CD4-positive, alpha-beta T cell treated with Interleukin-17A for 1 hour (primary cell): ENCODE data around the gene GRM4.

Experiments
- DNase-seq: peaks from one replicate; pipeline ENCODE4 v3.0.0-alpha.2; 2020

Gene GRM4

GRCh38 chr6:34142061-34142998, 3.6 kb downstream of the GRM4 start:
- DNase-seq: no peak

GRCh38 chr6:34140075-34140474, 5.8 kb downstream of the GRM4 start:
- DNase-seq: no peak

GRCh38 chr6:34138914-34139510, 6.9 kb downstream of the GRM4 start:
- DNase-seq: no peak

GRCh38 chr6:34138191-34138590, 7.7 kb downstream of the GRM4 start:
- DNase-seq: no peak

- no peak for DNase-seq
Observed at GRCh38 chr6:34135541-34135940, 10.3 kb downstream of the GRM4 start.

- peak; percentile 5 for DNase-seq
Observed at GRCh38 chr6:34132486-34133185, 13.3 kb downstream of the GRM4 start.

- no peak for DNase-seq
Observed at GRCh38 chr6:34131326-34132290, 14.3 kb downstream of the GRM4 start.

- no peak for DNase-seq
Observed at GRCh38 chr6:34130862-34131261, 15.0 kb downstream of the GRM4 start.

- no peak for DNase-seq
Observed at GRCh38 chr6:34129753-34130152, 16.1 kb downstream of the GRM4 start.

- DNase-seq: no peak
Observed at GRCh38 chr6:34128045-34128444, 17.8 kb downstream of the GRM4 start.

GRCh38 chr6:34126419-34126818, 19.5 kb downstream of the GRM4 start:
- no peak for DNase-seq

GRCh38 chr6:34125939-34126338, 19.9 kb downstream of the GRM4 start:
- DNase-seq: no peak

- no peak for DNase-seq
Observed at GRCh38 chr6:34120953-34121675, 24.8 kb downstream of the GRM4 start.

GRCh38 chr6:34115915-34116314, 30.0 kb downstream of the GRM4 start:
- no peak for DNase-seq

GRCh38 chr6:34115403-34115795, 30.5 kb downstream of the GRM4 start:
- DNase-seq: no peak

- DNase-seq: no peak
Observed at GRCh38 chr6:34114695-34115402, 31.0 kb downstream of the GRM4 start.

GRCh38 chr6:34113532-34113931, 32.4 kb downstream of the GRM4 start:
- no peak for DNase-seq

- no peak for DNase-seq
Observed at GRCh38 chr6:34112126-34112525, 33.8 kb downstream of the GRM4 start.

GRCh38 chr6:34110610-34111009, 35.3 kb downstream of the GRM4 start:
- DNase-seq: no peak

- DNase-seq: no peak
Observed at GRCh38 chr6:34108176-34108575, 37.7 kb downstream of the GRM4 start.

GRCh38 chr6:34106900-34107299, 39.0 kb downstream of the GRM4 start:
- no peak for DNase-seq
